NCI-H1048 (cell line): ENCODE data around the gene DCHS2.

Experiments used
- DNase-seq: peaks from one replicate; lab custom pipeline; 2025; lab: John Stamatoyannopoulos, UW

The DCHS2 gene, protein sequence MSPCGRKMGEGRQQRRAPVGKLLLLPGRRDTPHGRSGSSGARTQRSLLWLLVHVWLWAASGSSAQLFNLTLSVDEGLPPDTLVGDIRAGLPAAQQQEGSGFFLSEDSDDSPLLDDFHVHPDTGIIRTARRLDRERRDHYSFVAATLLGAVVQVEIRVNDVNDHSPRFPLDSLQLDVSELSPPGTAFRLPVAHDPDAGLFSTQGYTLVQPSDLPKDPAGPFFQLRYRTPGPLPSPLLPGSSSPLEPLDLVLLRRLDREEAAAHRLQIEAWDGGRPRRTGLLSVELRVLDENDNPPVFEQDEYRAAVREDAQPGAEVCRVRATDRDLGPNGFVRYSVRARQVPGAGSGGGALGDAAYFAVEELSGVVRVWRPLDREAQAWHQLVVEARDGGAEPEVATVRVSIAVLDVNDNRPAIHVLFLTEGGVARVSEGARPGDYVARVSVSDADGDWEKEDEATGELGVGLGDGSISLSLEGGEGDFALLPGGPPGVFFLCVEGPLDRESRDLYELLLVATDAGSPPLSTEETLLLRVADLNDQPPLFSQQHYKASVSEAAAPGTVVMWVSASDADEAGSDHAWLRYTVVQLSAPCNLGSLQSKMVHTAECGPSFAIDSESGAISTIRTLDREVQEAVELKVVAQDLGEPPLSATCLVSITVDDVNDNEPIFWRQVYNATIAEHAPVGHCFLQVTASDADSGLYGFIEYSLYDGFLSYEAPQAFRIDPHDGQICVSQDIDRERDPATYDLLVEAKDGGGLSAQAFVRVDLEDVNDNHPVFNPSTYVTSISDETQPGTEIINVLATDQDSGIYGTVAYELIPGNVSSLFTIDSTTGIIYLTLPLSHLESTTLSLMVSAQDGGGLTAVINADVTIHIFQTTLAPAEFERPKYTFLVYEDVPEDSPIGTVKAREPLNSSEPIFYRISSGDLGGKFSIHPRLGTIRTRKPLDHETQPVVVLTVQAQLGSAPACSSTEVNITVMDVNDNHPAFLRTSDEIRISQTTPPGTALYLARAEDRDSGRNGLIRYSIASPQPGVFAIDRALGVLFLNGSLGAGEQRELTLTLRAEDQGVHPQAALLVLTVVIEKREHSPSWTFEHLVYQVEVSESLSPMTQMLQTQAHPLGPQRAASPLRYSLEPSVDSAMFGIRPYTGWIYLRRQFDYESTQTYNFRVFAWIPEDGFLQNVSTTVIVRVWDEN (N-terminal part only)

DNA sequence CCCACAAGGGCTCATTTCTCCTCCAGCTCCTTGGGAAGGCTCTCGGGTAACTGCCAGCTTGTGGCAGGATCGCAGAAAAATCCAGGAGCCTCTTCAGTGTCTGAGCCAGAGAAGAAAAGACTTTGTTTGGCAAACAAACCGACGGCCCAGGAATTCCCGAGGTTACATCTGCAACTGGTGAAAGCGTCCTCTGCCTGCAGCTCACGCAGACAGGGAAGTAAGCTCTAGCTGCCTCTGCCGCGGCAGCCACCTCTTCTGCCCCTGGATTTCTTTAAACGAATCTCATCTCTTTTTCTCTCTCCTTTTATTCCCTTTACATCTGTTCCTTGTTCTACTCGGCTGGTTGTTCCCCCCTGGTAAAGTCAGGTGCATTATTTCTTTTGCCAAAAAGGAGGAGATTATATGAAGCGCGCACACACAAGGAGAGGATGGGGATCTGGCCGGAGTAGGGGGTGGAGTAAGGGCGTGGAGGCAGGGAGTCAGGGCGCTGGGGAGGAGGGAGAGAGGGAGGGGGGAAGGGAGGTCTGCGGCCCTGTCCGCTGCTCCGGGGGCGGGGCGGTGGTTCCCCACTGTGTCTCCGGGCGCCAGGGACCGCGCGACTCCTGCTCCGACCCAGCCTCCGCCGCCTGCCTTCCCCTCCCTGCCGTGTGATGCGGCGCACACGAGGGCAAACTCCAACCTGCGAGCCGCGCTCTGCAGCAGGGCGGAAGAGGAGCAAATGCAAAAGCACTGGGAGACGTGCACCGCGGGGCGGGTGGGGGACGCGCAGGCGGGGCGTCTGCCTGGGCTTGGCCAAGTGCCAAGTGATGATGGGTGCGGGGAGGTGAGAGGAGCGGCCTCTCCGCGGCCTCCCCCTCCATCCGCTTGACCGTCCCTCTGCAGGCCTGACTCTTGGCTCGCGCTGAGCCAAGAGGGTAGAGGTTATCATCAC lies at the start of gene DCHS2:
Gene DCHS2, minus strand, starts transcription at position 459 of the 931 bp plus-strand sequence. Its CDS starts 444 bp downstream, at position 15.
- DNase-seq: no peak

DNA sequence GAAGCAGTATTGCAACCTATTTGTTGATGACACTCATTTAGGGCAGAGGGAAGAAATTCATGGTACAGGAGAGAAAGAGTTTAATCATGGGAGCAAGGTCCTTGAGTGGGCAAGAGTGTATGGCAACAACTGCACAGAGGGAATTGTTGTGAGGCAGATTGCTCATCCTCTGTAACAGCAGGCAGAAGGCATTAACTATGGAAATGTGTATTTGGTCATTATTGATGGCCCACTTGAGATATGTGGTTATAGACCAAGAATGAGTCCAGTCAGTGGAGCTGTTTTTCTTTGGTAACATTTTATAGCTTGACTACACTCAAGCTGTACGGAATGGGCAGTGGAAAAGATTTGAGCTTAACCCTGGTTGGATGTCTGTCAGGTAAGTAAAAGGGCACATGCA lies 42.7 kb upstream of the DCHS2 start:
- DNase-seq: no peak

DNA sequence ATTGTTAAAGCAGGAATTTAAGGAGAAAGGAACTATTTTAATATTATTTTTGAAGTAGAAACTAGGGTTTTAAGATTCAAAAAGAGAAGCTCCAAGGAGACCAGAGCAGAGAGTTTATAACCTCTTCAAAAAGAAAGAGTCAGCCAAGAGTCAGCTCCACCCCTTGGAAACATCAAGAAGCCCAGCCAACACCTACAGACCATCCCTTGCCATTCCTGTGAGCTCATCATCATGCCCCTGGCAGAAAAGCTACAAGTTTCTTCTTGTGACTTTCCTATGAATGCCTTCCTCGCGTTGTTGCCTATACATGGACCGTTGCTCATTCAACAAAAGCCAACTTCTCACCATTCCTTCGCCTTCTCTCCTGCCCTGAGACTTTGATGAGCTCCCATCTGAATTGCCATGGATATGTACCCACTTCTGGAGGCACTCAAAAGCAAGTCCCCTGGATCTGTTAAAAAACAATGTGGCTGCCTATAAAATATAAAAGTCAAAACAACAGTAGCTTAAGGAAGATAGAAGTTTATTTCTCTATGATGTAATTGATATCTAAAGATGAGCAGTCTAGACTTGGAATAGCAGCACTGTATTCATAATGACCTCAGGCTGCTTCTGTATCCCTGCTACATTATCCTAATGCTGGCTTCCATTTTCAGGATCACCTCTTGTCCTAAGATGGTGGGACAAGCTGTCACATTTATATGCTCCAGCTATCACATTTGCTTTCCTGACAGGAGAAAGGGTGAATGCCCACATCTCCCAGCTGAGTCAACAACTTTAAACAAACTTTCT lies 38.3 kb upstream of the DCHS2 start:
- DNase-seq: no peak

DNA sequence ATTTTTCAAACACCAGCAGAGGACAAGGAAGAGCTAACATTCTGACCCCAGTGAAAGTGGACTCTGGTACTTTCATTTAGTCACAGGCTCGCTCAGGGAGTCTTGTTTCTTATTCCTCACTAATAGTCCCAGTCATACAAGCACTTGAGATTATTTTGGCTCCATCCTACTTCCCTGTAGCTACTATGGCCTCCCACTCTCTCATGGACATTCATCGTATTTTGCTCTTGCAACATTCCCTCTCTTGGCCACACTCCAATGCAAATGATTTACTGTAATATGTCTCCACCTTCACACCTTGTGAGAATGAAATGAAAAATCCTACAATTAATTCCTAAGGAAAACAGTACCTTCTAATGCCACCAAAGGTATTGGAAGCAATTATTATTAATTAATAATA lies 37.3 kb upstream of the DCHS2 start:
- peak; percentile 54 for DNase-seq

DNA sequence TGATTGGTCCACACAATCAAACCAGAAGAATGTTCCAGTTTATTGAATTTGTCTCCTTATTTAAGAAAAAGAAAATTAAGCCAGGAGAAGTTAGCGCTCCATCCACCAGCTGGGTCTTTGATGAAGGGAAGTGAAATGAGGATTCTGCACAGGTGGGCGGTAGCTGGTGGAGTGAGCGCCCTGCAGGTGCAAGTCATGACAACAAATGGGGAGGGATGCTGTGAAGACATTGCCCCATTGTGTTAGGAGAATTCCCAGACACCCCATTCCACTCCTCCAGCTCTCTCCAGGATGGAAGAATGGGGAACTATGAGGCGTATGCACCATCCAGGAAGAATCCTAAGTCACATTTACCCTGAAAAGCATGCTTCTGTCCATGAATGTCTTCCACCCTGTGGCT lies 35.7 kb upstream of the DCHS2 start:
- DNase-seq: no peak

DNA sequence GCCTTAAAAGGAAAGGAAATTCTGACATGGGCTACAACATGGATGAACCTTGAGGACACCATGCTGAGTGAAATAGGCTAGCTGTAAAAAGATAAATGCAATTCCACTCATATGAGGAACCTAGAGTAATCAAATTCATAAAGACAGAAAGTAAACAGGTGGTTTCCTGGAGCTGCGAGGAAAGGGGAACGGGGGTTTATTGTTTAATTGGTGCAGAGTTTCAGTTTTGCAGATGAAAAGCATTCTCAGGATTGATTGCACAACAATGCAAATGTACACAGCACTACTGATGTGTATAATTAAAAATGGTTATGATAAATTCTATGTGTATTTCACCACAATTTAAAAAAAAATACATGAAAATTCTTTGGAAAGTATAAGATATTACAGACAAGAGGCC lies 34.6 kb upstream of the DCHS2 start:
- no peak for DNase-seq

DNA sequence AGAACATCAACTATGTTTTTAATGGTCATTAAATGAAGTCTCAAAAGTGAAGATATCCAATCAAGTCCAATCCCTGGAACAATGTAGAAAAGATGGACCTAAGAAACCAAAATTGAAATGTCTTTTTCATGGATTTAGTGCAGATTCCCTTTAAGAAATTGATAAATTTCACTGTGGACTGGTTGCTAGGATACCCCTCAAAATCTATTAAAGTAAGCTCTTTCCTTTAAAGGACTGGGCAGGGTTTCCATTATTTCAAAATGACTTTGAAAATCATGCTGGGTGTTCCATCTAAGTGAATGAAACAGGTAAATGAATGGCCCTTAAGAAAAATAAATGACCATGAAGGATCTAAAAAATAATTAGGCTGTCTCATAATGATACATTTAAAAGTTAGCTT lies 30.0 kb upstream of the DCHS2 start:
- DNase-seq: no peak

DNA sequence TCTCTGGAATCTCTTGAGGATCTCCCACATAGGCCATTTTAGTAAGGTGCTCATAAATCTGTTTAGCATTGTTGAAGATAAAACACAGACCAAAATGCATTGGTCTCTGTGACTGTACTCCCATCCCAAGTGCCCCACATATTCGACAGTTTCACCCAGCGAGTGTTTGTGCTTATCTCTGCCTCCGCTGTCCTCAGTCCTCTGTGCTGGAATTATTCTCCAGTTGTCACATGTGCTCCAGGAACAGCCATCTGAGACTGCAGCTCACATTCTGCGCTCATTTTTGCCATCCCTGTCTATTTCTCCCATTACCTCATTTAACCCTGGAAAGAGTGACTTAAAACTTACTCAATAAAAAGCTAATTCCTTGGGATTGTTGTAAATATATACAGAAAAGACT lies 27.6 kb upstream of the DCHS2 start:
- DNase-seq: no peak

DNA sequence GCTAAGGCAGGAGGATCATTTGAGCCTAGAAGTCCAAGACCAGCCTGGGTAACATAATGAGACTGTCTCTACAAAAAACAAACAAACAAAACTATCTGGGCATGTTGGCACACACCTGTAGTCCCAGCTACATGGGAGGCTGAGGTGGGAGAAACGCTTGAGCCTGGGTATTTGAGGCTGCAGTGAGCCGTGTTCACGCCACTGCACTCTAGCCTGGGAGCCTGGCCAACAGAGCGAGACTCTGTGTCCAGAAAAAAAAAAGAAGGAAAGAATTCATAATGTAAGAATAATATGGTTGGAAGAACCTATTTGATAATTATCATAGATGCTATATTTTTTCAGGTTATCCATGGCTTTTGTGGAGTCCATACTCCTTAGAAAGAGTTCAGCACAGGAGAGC lies 26.0 kb upstream of the DCHS2 start:
- DNase-seq: no peak

DNA sequence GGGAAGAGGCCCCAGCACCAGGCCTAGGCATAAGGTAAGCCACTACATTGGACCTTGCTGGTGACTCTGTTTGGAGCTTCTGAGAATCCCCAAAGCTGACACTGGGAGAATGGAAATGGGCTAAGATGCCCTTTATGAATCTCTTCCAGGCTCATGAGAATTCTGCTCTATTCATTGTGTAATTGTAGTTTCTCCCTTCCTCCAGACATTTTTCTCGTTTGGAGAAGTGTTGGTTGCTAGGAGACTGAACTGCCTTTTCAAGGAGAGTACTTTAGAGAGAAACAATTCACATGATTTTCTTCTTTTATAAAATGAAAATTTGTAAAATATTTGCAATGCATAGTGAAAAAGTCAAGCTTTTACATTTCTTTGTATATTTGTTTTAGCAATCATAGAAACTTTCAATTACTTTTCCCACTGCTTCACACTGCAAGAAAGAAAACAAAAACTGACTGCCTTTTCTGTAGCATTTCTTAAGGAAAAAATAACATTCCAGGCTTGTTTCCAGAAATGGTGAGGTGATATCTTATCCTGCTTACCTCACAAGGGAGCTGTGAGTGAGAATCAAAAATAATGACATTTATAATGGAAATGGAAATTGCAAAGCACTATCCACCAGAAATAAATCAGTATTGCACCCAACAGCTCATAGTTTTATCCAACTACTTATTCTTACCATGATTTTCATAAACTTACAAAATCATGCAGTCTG lies 24.9 kb upstream of the DCHS2 start:
- DNase-seq: no peak

DNA sequence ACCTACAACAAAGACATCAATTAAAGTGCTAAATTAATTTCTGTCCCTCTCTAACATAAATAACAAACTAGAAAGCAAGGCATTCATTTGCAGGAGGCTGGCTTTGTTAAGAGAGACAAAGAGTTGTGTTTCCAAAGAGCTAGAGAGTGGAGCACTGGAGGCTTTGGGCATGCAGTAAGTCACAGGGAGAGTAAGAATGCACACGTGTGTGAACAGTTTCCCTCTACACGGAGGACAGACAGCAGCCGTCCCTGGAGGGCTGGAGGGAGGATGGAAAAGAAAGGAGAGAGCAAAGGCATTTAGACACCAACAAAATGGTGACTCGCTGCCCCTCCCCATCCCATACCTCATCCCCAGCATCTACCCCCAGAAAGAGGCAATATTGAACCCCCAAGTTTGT lies 20.4 kb upstream of the DCHS2 start:
- no peak for DNase-seq

DNA sequence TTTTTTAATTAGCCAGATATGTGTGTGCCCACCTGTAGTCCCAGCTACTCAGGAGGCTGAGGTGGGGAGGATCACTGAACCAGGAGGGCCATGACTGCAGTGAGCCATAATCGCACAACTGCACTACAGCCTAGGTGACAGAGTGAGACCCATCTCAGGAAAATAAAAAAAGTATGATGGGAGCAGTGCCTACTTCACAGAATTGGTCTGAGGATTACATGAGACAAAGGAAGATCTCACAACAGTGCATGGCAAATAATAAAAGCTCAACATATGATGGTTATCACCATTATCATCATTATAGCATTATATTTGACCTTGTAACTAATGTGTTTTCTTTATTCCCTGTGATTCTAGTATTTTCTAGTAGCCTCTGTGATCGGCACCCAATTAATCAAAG lies 19.9 kb upstream of the DCHS2 start:
- DNase-seq: no peak

DNA sequence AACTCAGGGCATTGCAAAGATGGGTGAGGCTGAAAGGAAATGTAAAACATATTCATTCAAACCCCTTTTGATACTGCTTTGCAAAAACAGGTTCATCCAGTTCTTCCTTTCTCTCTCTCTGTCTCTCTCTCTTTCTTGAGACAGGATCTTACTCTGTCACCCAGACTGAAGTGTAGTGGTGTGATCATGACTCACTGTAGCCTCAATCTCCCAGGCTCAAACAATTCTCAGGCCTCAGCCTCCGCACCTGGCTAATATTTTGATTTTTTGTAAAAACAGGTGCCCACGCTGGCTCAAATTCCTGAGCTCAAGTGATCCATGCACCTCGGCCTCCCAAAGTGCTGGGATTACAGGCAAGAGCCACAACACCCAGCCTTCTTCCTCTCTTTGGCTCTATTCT lies 15.6 kb upstream of the DCHS2 start:
- DNase-seq: no peak

DNA sequence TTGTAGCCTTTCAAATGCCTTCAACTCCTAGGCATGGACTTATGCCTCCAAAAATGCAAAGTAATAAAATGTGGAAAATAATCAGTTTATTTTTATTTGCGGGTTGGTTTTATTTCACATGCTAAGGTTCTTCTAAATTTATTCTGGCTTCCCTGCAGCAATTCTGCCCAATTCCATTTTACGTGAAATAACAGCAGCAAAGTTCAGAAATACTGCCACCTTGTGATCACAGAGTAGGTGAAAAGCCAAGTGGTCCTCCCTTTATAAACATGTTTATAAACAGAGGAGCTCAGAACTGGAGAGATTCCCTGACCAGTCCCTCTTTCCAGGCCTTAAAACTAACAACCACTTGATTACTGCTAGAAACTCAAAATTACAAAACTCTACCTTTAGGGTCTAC lies 14.7 kb upstream of the DCHS2 start:
- no peak for DNase-seq

DNA sequence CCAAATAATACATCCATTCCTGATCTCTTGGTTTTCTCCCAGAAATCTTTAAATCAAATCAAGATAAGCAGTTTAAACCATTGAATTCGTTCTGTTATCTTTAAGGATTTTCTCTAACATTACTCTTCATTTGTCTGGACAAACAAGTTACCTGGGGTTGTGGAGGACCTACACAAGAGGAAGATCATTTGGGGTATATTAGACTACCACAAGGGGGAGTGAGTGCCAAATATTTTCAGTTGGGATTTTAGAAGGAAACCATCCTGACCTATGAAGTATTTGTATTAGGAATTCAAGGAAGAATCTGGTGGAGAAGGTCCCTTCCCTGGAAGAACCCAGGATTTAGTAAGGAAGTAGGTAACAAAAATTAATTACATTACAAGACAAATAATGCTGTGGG lies 12.0 kb upstream of the DCHS2 start:
- DNase-seq: no peak

DNA sequence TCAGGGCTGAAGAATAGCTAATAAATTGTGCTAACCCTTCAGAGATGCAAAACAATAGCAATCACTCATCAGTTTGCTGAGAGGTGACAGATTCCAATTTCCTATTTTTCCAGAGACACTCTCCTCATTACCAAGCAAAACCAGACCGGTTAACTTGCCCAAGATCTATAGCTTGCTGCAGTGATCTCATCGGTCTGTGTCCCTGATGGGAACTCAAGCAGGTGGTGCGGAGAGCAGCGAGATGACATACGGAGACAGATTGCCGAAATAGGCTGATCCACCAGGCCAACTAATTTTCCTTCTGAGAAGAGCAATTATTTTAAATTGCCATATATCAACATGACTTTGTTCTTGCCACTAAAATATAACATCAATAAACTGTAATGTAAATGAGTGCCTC lies 10.5 kb upstream of the DCHS2 start:
- no peak for DNase-seq

DNA sequence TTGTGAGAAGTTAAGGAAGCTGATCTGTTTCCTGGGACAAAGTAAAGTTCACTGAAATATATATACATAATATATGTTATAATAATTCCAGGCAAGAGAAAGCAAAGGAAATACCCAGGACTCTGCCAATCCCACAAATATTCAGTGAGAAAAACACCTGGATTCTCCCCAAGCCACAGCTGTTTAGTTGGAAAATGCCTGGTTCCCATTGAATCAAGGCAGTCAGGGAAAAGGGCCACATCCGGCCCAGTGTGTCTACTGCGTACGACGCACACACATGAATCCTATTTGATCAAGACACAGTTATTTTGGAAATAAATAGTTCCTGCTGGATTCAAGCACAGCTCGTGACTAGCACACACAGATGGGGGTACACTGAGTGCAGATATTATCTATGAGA lies 6.3 kb upstream of the DCHS2 start:
- DNase-seq: no peak

DNA sequence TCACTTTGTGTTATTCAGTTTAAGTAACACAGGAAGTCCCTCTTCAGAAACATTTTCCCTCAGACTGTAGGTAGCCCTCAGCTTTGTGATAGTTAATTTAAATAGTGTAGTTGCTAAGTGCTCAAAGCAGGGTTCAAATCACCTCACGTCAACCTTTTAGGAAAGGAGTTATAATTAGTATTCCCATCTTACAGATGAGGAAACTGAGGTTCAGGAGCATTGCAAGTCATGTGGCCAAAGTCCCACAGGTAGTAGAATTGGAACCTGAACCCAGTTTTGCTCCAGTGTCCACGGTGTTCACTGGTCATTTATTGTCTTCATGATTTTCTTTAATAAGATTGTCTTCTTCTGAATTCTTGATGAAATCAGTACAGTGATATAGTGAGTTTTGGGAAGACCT lies 4.3 kb upstream of the DCHS2 start:
- no peak for DNase-seq

DNA sequence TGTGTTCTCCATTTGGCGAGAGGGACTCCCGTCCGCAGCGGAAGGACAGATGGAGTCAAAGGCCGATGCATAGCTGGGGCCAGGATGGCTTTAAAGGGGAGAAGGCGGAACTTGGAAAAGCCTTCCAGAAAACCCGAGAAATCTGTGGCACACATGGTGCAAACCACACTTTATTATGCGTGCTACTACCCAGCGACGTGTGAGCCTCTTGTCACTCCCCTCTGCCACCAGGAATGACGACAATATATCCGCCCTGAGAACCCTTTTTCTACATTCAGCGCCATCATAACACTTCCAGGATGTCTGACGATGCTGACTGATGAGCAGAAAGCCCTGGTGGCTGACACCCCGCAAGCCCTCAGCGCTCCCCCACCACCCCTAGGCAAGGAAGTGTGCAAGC lies 689 bp upstream of the DCHS2 start:
- DNase-seq: no peak
